Fibroblast of skin of back (primary cell): ENCODE measurements around the gene CRKL. TPM values are rescaled to one million over a fixed set of nuclear protein-coding genes. Genes with fewer than 3 reads are reported as not detected.
"Not testable (repeated sequence)": the region's sequence is repeated elsewhere in the genome, so short reads cannot be mapped to it uniquely, and the experiment has no call there.

Experiments
- DNase-seq: peaks from one replicate; pipeline ENCODE4 v3.0.0-alpha.2; 2013
- polyA plus RNA-seq, 2 experiments: library from polyadenylated mRNA; unstranded; fragments of 120-200 nt; gene quantifications; one replicate each; pipeline ENCODE4 v1.2.1, GENCODE V29; 2013; ENCODE audit not compliant: insufficient read length in 2 of 2

CRKL gene, protein sequence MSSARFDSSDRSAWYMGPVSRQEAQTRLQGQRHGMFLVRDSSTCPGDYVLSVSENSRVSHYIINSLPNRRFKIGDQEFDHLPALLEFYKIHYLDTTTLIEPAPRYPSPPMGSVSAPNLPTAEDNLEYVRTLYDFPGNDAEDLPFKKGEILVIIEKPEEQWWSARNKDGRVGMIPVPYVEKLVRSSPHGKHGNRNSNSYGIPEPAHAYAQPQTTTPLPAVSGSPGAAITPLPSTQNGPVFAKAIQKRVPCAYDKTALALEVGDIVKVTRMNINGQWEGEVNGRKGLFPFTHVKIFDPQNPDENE
- polyA plus RNA-seq (2013, experiment 1 of 2; ENCODE audit: insufficient read length) = 39.2 TPM
- polyA plus RNA-seq (2013, experiment 2 of 2; ENCODE audit: insufficient read length) = 29.5 TPM

DNA sequence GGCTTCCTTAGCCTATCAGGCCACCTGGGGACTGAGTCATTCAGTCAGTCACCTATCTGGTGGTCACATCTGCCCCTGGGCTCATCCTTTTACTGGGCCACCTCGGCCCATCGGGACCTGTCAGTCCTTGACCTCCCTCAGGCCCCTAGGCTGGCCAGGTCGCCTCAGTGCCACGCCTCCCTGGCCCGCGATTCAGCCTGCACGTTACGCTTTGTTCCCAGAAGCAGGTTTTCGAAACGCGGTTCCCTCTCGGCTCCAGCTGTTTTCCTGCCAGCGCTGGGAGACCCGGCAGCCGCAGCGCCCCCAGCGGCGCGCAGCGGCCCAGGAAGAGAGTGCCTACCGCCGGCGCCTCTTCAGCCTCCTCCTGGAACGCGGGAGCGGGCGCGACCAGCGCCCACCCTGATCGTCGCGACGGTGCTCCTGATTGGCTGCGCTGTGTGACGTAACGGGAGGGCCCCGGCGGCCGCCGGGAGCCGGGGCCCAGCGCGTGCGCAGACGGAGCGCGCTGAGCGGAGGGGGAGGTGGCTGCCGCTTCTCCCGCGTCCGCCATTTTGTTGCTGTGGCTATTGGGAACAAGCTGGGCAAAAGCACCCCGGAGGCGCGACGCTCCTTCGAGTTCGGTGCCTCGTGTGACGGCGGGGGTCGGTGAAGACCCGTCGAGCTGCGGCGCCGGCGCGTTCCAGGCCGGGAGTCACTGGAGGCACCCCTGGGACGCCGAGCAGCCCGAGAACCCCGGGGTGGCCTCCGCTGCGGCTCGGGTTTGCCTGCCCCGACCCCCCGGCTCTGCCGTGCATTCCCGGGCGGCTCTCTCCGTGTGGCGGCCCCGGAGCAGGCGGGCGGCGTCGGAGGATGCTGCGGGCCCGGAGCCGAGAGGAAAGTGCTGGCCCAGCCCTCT lies at the start of gene CRKL:
CRKL (plus strand) TSS at position 492 of the 895 bp plus-strand sequence. CDS start 528 bp downstream, outside the sequence.
- DNase-seq = peak; percentile 97

DNA sequence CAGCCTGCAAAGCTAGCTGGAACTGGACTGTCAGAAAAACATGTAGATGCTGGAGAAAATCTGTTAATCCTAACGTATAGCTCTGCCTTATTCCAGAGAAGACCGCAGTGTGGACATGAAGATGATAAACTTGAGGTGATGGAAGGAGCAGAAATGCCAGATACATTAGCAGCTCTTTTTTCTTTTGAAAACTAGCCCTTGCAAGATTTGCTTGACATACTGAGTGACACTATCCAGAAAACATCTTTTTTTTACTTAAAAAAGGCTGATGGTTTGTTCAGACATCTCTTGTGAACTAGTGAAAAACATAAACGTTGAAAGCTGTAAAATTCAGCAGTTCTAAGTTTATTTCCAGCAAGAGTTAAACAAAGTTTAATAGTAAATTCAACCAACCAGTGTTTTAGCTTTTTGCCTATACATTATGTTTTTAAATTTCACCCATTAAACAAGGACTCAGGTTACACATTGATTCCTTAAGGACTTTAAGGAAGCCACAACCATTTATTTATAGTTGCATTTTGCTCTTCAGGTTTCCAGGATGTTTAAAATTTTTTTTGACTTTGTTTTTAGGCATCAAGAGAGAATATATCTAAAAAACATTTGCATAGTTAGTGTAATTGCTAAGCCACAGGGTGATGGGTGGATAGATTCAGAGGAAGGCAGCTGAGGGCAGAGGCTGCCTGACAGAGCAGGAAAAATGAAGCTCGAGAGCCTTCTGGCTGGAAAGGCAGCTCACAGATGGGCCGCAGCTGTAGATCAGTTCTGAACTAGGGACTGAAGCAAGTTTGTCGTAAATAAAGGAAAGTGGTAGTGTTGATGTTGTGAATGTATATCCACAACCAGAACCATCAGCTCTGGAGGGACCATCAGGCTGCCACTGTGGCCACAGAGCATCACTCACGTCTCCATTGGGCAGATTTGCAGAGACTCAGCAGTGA lies 48.9 kb upstream of the CRKL start:
- no peak for DNase-seq

DNA sequence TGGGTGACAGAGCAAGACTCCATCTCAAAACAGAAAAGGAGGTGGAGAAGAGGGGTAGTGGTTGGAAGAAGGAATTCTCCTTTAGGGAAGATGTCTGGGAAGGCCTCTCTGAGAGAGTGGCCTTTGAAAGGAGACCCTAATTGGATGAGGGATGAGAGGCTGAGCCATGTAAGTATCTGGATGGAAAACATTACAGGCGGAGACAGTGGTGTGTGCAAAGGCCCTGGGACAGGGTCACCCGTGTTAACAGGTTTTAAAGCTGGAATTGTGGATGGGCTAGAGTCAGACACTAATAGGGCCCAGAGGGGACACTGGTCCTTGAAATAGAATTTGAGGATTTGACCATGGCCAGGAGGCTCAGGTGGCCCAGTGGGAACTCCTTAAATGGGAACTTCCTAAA lies 48.0 kb upstream of the CRKL start:
- no peak for DNase-seq

DNA sequence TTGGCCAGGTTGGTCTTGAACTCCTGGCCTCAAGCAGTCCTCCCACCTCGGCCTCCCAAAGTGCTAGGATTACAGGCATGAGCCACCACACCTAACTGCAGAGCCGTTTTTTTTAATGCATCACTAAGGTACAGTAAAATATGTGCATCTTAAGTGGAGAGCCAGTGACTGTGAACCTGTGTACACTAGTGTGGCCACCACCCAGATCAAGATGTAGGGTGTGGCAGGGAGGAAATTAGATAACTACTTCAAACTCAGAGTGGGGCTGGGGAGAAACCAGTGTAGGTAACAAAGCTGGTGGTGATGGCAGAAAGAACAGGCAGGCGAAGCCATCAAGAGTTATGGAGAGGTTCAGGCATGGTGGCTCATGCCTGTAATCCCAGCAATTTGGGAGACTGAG lies 44.0 kb upstream of the CRKL start:
- no peak for DNase-seq

DNA sequence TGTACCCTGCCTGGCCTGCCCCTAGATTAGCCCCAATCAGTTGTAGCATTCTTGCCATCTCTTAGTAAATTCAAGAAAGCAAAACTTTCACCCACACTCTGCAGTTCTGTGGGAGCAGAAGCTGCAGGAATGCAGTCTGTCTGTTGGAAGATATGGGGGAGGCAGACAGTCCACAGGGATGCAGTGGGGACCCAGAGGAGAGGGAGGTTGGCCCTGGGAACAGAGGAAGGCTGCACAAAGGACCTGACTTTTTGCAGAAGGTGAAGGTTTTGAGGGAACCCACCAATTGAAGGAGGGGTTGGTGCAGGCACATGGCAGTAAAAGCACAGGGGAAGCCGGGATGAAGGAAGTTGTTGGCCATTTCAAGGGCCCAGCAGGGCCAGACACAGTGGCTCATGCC lies 41.9 kb upstream of the CRKL start:
- no peak for DNase-seq

DNA sequence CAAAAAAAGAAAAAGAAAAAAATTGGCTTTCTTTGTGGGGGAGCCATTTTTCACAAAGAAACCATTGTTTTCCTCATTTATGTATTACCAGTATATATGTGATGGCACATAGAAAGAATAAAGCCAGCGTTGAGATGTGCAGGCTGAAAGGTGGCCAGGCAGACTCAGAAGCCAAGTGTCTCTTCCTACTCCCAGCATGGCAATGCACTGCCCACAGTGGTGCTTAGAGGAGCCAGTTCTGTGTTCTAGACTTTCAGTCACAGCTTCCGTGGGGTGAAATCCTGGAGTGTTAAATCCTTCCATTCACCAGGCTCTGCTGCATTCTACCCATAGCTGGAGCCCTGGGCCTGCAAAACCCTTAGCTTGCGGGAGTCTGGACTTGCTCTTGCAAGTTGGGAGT lies 39.5 kb upstream of the CRKL start:
- no peak for DNase-seq

DNA sequence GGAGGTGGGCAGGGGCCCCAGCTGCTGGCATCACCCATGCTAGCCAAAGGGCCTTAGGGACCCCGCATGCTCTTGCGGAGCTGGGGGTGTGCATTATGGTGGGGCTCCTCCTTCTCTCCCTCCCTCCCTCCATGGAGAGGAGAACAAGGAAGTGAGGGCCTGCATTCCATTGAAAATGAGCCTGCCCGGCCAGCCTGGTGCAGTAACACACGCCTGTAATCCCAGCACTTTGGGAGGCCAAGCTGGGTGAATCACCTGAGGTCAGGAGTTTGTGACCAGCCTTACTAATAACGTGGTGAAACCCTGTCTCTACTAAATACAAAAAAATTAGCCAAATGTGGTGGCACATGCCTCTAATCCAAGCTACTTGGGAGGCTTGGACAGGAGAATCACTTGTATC lies 36.0 kb upstream of the CRKL start:
- no peak for DNase-seq

DNA sequence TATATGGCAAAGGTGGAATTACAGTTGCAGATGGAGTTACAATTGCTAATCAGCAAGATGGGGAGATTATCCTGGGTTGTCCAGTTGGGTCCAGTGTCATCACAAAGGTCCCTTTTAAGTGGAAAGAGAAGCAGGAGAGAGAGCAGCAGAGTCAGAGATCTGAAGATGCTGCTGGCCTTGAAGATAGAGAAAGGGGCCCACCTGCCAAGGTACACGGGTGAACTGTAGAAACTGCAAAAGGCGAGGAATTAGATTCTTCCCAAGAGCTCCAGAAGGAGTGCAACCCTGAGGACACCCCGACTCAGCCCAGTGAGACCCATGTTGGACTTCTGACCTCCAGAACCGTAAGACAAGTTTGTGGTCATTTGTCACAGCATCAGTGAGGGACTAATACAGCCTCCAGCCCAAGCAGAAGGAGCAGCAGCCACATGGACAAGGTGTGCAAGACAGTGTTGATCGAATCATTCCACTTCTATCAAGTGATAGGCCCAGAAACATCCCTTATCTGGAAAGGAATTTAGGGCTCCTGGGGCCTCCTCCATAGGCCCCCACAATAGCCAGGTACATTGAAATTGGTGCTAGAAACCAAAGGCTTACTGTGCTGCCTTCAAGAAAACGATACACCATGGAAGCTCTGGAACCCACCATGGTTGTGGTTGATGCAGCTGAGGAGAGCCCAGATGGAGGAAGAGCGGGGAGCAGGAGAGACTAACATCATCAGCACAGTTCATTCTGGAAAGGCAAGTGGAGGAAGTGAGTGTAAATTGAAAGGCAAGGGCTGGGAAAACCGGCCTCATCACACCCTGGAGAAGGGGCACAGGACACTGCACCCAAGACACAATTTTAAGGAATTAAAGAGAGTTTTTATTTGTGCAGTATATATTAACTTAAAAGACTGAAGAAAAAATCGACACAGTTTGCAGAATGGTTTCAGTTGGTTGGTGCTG lies 35.1 kb upstream of the CRKL start:
- DNase-seq = no peak

DNA sequence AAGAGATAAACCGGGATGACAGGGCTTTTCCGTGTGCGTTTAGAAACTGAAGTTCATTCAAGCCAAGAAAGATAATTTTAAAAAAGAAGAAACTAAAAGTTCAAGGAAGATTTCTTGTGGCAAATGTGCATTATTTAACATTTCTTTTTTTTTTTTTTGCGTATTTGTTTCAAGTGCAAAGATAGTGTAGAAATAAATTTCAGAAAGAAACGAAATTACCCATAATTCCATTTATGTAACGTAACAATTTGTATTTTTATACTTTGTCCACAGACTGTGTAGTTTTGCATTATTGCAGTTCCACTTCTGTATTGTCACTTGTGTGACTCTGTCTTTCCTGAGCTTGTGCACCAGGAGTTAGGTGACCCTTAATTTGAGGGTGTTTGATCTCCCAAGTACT lies 34.4 kb upstream of the CRKL start:
- no peak for DNase-seq

DNA sequence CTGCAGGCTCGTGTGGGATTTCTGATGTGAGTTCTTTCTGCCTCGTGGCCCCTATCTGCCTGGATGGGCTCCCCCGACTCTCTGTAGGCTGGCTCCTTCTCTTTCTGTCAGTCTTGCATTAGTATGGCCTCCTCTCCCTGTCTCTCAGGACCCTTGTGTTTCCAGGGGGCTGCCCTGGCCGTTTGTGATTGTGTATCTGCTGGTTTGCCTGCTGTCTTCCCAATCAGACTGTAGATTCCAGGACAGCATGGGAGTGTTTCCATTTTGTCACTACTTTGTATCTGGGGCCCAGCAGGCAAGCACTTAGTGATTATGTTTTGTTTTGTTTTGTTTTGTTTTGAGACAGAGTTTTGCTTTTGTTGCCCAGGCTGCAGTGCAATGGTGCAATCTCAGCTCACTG lies 32.8 kb upstream of the CRKL start:
- DNase-seq = no peak

DNA sequence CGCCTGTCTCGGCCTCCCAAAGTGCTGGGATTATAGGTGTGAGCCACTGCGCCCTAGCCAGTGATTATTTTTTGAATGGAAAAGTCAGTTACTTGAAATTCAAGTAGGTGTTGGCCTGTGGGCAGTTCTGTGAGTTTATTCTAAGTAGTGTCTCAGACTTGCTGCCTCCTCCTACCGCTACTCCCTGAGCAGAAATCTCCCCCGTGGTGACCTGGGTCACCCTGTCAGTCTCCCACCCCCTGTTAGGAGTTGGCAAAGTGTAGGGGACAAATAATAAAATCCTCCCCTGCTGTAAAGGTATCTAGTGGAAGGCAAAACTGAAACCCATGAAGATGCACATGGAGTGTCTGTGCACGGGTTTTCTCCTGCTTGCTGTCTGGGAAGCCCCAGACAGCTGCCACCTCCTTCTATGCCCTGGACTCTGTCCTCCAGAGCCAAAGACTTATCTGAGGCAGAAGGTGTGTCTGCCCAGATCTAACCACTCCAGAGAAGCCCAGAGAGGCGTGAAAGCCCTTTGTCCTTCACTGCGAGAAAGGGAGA lies 32.1 kb upstream of the CRKL start:
- no peak for DNase-seq

DNA sequence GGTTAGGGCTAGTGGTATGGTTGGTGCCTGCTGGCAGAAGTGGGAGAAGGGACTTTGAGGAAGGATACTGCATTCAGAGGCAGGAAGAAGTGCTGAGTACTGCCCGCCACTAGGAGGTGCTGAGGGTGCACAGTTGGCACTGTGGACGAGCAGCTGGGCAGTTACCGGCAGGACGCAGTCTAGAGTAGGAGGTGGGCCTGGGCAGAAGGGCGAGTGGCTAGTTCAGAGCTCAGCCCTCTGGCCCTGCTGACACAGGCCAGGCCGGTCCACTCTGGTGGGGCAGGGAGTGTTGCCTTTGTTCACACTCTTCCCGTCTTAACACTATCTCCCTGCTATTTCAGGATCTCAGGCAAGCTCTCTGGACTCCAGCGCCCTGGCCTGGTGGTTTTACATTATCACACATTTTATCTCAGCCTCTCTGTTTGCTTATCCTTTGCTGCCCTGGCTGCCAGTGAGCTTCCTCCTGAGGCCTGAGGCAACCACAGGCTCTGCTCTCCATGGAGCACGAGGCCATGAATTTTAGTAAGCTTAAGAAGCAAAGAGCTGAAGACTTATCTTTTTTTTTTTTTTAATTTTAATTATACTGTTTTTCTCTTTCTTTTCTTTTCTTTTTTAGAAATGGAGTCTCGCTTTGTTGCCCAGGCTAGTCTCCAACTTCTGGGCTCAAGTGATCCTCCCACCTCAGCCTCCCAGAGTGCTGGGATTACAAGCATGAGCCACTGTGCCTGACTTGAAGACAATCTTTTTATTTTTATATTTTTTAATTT lies 31.5 kb upstream of the CRKL start:
- DNase-seq = peak; percentile 58

DNA sequence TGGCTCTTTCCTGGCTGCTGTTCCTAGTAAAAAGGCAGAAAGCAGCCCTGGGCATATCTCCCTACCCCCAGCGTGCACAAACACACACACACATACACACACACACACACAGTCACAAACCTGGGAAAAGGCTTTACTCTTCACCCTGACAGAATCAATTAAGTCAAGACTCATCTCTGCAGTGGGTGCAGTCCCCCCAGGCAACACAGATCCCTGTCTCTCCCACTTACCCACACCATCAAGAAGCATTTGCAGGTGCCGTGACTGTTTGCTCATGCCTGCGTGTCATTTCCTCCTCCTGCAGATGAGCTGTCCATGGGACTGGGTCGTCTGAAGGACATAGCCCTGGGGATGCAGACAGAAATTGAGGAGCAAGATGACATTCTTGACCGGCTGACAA lies 29.8 kb upstream of the CRKL start:
- no peak for DNase-seq

DNA sequence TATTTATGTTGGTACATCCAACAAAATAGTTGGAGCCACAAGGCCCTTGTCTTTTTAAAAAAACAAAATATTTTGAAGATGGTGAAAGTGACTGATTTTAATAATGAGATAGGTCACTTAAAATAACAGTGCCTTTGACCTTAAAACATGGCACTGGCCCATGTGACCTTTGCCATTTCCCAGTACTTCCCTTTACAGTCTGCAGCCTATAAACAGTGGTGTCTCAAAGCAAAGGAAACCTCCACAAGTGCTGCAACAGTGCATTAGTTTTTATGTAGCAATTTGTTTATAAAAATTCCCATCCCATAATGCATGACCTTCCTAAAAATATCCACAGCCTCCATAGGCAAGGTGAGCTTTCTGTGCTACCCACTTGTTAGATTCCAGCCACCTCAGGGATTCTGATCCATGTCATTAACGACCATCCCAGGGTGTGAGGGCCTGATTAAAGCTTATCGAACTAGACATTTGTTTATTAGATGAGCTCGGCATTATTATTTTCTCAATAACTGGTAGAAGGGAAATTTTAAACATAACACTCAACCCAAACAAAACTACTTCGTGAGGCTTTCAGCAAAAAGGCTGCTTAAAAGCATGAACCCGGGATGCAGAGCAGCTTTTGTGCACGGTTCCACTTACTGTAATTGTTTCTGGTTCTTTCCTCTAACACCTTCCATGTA lies 28.0 kb upstream of the CRKL start:
- DNase-seq = no peak

DNA sequence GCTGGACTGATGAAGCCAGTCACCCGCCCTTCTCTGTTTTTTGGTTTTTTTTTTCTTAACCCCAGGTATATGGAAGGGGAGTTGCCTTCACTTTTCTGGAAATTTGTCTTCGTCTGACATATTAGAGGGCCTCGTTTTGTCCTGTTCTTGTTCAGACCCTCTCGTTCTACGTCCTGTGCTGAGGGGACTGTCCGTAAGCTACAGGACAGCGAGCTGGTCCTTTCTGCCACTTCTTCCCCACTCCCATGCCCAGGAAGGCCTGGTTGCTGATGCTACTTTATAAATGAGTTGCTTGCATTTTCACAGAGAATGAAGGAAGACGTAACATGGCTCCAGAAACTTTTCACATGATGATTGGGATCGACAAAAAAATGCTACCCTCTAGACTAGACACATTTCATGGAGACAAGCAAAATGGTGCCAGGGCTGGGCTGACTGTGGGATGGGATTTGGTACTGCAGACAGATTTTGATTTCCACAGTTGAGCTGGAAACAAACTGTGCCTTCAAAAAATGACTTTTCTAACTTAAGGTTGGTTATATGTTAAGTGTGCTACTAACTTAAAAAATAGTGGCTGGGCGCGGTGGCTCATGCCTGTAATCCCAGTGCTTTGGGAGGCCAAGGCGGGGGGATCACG lies 27.2 kb upstream of the CRKL start:
- no peak for DNase-seq

DNA sequence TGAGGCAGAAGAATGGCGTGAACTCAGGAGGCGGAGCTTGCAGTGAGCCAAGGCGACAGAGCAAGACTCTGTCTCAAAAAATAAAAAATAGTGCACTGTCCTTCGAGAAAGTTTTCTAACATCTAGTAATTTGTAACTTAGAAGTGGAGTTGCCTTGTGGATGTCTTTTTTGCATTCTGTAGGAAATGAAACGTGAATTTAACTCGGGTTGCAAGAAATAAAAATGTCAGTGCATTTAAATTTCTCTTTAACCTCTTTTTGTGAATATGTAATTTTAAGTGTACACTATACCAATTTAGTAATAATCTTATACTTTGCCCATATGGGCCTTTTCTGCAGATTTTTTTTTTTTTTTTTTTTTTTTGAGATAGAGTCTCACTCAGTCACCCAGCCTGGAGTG lies 26.2 kb upstream of the CRKL start:
- DNase-seq = no peak

DNA sequence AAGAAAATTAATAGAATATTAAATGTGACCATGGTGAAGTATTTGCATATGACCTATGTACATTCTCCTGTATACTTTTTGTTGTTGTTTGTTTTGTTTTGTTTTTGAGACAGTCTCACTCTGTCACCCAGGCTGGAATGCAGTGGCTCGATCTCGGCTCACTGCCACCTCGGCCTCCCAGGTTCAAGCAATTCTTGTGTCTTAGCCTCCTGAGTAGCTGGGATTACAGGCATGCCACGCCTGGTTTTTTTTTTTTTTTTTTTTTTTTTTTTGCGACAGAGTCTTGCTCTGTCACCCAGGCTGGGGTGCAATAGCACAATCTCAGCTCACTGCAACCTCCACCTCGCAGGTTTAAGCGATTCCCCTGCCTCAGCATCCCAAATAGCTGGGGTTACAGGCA lies 19.5 kb upstream of the CRKL start:
- not testable (repeated sequence) for DNase-seq

DNA sequence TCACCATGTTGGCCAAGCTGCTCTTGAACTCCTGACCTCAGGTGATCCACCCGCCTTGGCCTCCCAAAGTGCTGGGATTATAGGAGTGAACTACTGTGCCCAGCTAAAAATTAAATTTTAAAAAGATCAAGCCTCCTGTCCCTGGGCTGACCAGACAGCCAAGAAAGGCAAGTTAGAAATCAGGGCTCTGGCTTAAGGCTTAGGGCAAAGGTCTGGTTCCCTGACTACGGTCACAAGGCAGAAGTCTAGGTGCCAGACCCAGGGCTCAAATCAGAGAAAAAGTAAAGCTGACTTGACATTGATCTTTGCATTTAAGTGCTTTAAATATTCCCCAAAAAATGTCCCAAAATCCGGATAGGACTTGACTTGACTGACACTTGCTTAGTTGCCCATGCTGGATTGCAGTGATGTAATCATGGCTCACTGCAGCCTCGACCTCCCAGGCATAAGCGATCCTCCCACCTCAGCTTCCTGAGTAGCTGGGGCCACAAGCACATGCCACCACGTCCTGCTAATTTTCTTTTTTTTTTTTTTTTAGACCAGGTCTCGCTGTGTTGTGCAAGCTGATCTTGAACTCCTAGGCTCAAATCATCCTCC lies 17.3 kb upstream of the CRKL start:
- DNase-seq = no peak
